Immature natural killer cell (primary cell): Measurements from ENCODE around the gene SYT11. TPM values are rescaled to one million over a fixed set of nuclear protein-coding genes. Genes with fewer than 3 reads are reported as not detected.

Source experiments
- polyA plus RNA-seq, 3 donors: library from polyadenylated mRNA; unstranded; fragments of 300-500 nt; fragmentation: Illumina TruSeq; gene quantifications; one replicate each; pipeline ENCODE4 v1.2.3, GENCODE V29; 2021

Gene SYT11
- polyA plus RNA-seq, 3 donors from 2014 or later: 28.7 to 40.4 (median 29.8) TPM

Other genes with a start within 250 kb of the SYT11 start
- 10 to 100 TPM in 1 of 3 donors, 1 to 10 TPM in 2; 7.5 to 20.0 (median 8.7) TPM for gene MSTO1, start 249.3 kb upstream of the SYT11 start, polyA plus RNA-seq
- 10 to 100 TPM; 21.3 to 59.2 (median 23.1) TPM for gene YY1AP1, start 170.8 kb upstream of the SYT11 start, polyA plus RNA-seq
- 10 to 100 TPM; 75.5 to 88.1 (median 85.1) TPM for gene DAP3, start 170.5 kb upstream of the SYT11 start, polyA plus RNA-seq
- 10 to 100 TPM in 2 of 3 donors, 1 to 10 TPM in 1; 9.7 to 41.3 (median 18.6) TPM for gene GON4L, start 2.4 kb upstream of the SYT11 start, polyA plus RNA-seq
- 10 to 100 TPM; 27.1 to 33.5 (median 29.0) TPM for gene RIT1, start 51.8 kb downstream of the SYT11 start, polyA plus RNA-seq
- 1 to 10 TPM; 1.0 to 7.0 (median 4.1) TPM for gene KHDC4, start 74.8 kb downstream of the SYT11 start, polyA plus RNA-seq
- gene RXFP4, start 82.1 kb downstream of the SYT11 start, polyA plus RNA-seq: under 1 TPM in 1 of 3 donors, not detected in 2; 0.78 TPM
- 10 to 100 TPM in 2 of 3 donors, 1 to 10 TPM in 1; 7.2 to 33.5 (median 11.7) TPM for gene ARHGEF2, start 119.0 kb downstream of the SYT11 start, polyA plus RNA-seq
- gene SSR2, start 161.4 kb downstream of the SYT11 start, polyA plus RNA-seq: 100 to 1,000 TPM; 469 to 608 (median 563) TPM
- 10 to 100 TPM in 1 of 3 donors, 1 to 10 TPM in 2; 5.0 to 10.8 (median 7.6) TPM for gene UBQLN4, start 194.2 kb downstream of the SYT11 start, polyA plus RNA-seq
- 100 to 1,000 TPM; 144 to 204 (median 160) TPM for gene LAMTOR2, start 195.2 kb downstream of the SYT11 start, polyA plus RNA-seq
- gene RAB25, start 201.6 kb downstream of the SYT11 start, polyA plus RNA-seq: not detected
- not detected for gene MEX3A, start 222.9 kb downstream of the SYT11 start, polyA plus RNA-seq